GM18867 (cell line): ENCODE results near the gene CYP2W1.

ENCODE experiments used
- ATAC-seq: cut with Tn5 transposase; IDR thresholded peaks from one replicate; pipeline ENCODE4 v1.9.1; 2021; ENCODE audit warnings: mild to moderate bottlenecking, moderate library complexity; ENCODE audit not compliant: unreplicated experiment

The CYP2W1 gene

GRCh38 chr7:978416-979091 lies 4.4 kb upstream of the CYP2W1 start:
- no peak for ATAC-seq

GRCh38 chr7:979151-979550 lies 3.8 kb upstream of the CYP2W1 start:
- no peak for ATAC-seq

- ATAC-seq: no peak
Measured at GRCh38 chr7:979886-980571, 3.0 kb upstream of the CYP2W1 start.

GRCh38 chr7:981793-982510 lies 1.0 kb upstream of the CYP2W1 start:
- no peak for ATAC-seq

GRCh38 chr7:982511-983003 lies 424 bp upstream of the CYP2W1 start:
- no peak for ATAC-seq

- ATAC-seq: no peak
Measured at GRCh38 chr7:983616-984071, 663 bp downstream of the CYP2W1 start.

GRCh38 chr7:984361-985126 lies 1.6 kb downstream of the CYP2W1 start:
- no peak for ATAC-seq

- no peak for ATAC-seq
Measured at GRCh38 chr7:985127-985416, 2.1 kb downstream of the CYP2W1 start.

- ATAC-seq: no peak
Measured at GRCh38 chr7:985915-986741, 3.1 kb downstream of the CYP2W1 start.

- ATAC-seq: no peak
Measured at GRCh38 chr7:986766-987751, 4.1 kb downstream of the CYP2W1 start.

- ATAC-seq: no peak
Measured at GRCh38 chr7:987909-988308, 4.9 kb downstream of the CYP2W1 start.

- no peak for ATAC-seq
Measured at GRCh38 chr7:988426-988911, 5.5 kb downstream of the CYP2W1 start.

- ATAC-seq: no peak
Measured at GRCh38 chr7:988963-989529, 6.1 kb downstream of the CYP2W1 start.

- ATAC-seq: no peak
Measured at GRCh38 chr7:990352-990932, 7.5 kb downstream of the CYP2W1 start.

GRCh38 chr7:990933-991728 lies 8.2 kb downstream of the CYP2W1 start:
- no peak for ATAC-seq

- ATAC-seq: no peak
Measured at GRCh38 chr7:991729-992656, 9.0 kb downstream of the CYP2W1 start.
